Mammary epithelial cell (primary cell): ENCODE measurements around the gene KIF6.

Source experiments
- CTCF ChIP-seq, 2 donors: IDR thresholded peaks in 1 of 2; conservative IDR thresholded peaks in 1 of 2; 2 replicates each; pipeline ENCODE4 v1.5.1; 2011 to 2012; ENCODE audit warnings: inconsistent platforms in 2 of 2, low read length in 2 of 2, mild to moderate bottlenecking in 2 of 2, control low read depth in 1 of 2, low read depth in 1 of 2; ENCODE audit not compliant: insufficient read depth in 1 of 2; ENCODE audit errors: extremely low read depth in 1 of 2
- EZH2 ChIP-seq: IDR thresholded peaks from 2 replicates; pipeline ENCODE4 v1.6.1; 2012; ENCODE audit warnings: low read length, inconsistent platforms, borderline replicate concordance

GRCh38 chr6:39550191-39550590, 175.0 kb downstream of the KIF6 start:
- TF ChIP-seq CTCF (conservative IDR thresholded peaks at IDR 0.05 in 1 of 2, IDR thresholded peaks at IDR 0.05 in 1 of 2; ENCODE audit: extremely low read depth in 1 of 2, insufficient read depth in 1 of 2, low read depth in 1 of 2, low read length in 2 of 2) (no peak), EZH2 (no peak)
